Progenitor cell of endocrine pancreas (in vitro differentiated cells): Measurements from ENCODE around the gene BHLHE23. TPM values are rescaled to one million over a fixed set of nuclear protein-coding genes. Genes with fewer than 3 reads are reported as not detected.

Experiments used
- DNase-seq: peaks from one replicate; pipeline ENCODE4 v3.0.0; 2021; ENCODE audit warnings: low spot score; ENCODE audit not compliant: unreplicated experiment
- H3K27ac Mint-ChIP-seq: 2 replicates; pipeline ENCODE4 v1.8.0; 2021; ENCODE audit warnings: mild to moderate bottlenecking, moderate library complexity, mixed read lengths
- H3K27me3 Mint-ChIP-seq: 2 replicates; pipeline ENCODE4 v1.8.0; 2021; ENCODE audit warnings: mixed read lengths
- H3K36me3 Mint-ChIP-seq: 2 replicates; pipeline ENCODE4 v1.8.0; 2022; ENCODE audit warnings: mixed read lengths; ENCODE audit not compliant: insufficient read depth
- H3K4me1 Mint-ChIP-seq: 2 replicates; pipeline ENCODE4 v1.8.0; 2021; ENCODE audit warnings: low read depth, mixed read lengths
- H3K4me3 Mint-ChIP-seq: 2 replicates; pipeline ENCODE4 v1.8.0; 2021; ENCODE audit warnings: low read depth, mild to moderate bottlenecking, moderate library complexity, mixed read lengths
- H3K9me3 Mint-ChIP-seq: 2 replicates; pipeline ENCODE4 v1.8.0; 2021; ENCODE audit warnings: low read depth, mixed read lengths
- CTCF ChIP-seq: fragments of 200-600 bp; sonication (generic); IDR thresholded peaks from one replicate; pipeline ENCODE4 v1.5.0; 2021; ENCODE audit warnings: antibody characterized with exemption, mild to moderate bottlenecking; ENCODE audit not compliant: unreplicated experiment
- total RNA-seq: library from RNA; stranded (reverse); gene quantifications from 2 replicates; pipeline ENCODE4 v1.2.1, GENCODE V29; 2021

Gene BHLHE23
- total RNA-seq, 1 donor from 2014 or later: not detected

GRCh38 chr20:62975251-62975760 lies 31.5 kb downstream of the BHLHE23 start:
- no peak overlapping the region for H3K27ac Mint-ChIP-seq

DNA sequence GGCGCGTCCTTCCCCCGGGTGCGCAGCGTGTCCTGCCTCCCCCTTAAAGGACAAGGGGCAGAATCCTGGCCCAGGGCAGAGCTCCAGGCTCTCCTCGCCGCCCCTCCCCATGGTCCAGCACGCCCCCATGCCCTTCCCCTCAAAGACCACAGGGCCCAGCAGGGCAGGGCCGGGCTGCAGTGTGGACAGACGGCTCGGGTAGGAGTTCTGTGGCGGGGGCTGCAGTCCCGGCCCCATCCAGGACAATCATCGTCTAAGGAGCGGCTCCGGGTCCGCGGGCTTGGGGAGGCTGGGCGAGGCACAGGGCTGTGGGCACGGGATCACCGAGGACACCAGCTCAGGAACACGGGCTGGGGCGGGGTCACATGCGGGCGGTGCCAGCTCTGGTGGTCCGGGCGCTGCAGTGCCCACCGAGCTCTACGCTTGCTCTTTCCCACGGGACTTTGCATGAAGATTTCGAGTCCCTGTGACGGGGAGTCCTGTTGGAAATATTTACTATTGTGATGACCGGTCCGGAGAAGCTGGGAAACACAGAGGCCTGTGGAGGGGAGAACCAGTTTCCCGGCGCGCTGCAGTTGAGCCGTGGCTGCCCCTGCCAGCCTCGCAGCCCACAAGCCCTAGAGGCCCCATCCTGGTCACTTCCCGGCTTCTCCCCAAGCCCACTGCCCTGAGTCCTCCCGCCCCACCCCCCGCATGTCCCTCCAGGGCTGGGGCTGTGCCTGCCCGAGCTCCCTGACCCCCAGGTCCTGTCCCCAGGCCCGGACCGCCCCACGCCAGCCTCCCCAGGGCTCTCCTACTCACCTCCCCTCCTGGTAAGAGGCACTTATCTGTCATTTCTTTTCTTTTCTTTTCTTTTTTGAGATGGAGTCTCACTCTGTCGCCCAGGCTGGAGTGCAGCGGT lies 33.7 kb downstream of the BHLHE23 start:
- Mint-ChIP-seq H3K27ac (no peak overlapping the region), H3K27me3 (peaks cover 56% of the 10 kb centered on the region)
- no peak for DNase-seq

More at GRCh38 chr20:62975251-62975760, 31.5 kb downstream of the BHLHE23 start:
- Mint-ChIP-seq H3K27me3 (peaks cover 62% of the 10 kb centered on the region), H3K36me3 (no peaks in the 10 kb centered on the region), H3K4me1 (peaks cover 1% of the 10 kb centered on the region), H3K4me3 (no peak overlapping the region), H3K9me3 (no peaks in the 10 kb centered on the region)
- no peak for DNase-seq
- TF ChIP-seq CTCF: no peak

GRCh38 chr20:62971950-62972844 lies 34.6 kb downstream of the BHLHE23 start:
- no peaks in the 10 kb centered on the region for H3K9me3 Mint-ChIP-seq
- H3K27ac Mint-ChIP-seq: peak overlapping the region; percentile 25
- H3K36me3 Mint-ChIP-seq: no peaks in the 10 kb centered on the region
- peak; percentile 85 for DNase-seq
- peaks cover 56% of the 10 kb centered on the region for H3K27me3 Mint-ChIP-seq
- TF ChIP-seq CTCF: peak; percentile 78
- peaks cover 1% of the 10 kb centered on the region for H3K4me1 Mint-ChIP-seq
- H3K4me3 Mint-ChIP-seq: peak overlapping the region; percentile 25

More for the DNA sequence above, 33.7 kb downstream of the BHLHE23 start:
- no peak for TF ChIP-seq CTCF
- Mint-ChIP-seq H3K36me3 (no peaks in the 10 kb centered on the region), H3K9me3 (no peaks in the 10 kb centered on the region), H3K4me1 (peaks cover 1% of the 10 kb centered on the region), H3K4me3 (no peak overlapping the region)

DNA sequence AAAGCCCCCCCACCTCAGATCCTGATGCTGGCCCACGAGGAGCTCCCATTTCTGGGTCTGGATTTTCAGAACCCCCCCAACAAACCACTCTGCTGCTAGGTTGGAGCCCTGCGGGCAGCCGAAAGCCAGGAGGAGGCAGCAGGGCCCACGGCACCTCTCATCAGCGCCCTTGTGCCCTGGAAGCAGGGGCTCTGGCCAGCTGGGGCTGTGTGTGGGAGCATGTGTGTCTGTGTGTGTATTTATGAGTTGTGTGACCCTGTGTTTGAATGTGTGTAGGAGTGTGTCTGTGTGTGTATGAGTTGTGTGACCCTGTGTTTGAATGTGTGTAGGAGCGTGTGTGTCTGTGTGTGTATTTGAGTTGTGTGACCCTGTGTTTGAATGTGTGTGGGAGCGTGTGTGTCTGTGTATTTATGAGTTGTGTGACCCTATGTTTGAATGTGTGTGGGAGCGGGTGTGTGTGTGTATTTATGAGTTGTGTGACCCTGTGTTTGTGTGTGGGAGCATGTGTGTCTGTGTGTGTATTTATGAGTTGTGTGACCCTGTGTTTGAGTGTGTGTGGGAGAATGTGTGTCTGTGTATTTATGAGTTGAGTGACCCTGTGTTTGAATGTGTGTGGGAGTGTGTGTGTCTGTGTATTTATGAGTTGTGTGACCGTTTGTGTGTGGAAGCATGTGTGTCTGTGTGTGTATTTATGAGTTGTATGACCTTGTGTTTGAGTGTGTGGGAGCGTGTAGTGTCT lies 35.4 kb downstream of the BHLHE23 start:
- peak overlapping the region; percentile 25 for H3K27ac Mint-ChIP-seq
- H3K27me3 Mint-ChIP-seq: peaks cover 52% of the 10 kb centered on the region
- DNase-seq: no peak
- H3K4me3 Mint-ChIP-seq: no peak overlapping the region
- TF ChIP-seq CTCF: no peak
- H3K4me1 Mint-ChIP-seq: peaks cover 1% of the 10 kb centered on the region
- H3K36me3 Mint-ChIP-seq: no peaks in the 10 kb centered on the region
- H3K9me3 Mint-ChIP-seq: no peaks in the 10 kb centered on the region
